HG03064 (cell line): Measurements from ENCODE around the gene SFXN5.
"Not testable (repeated sequence)": the region's sequence is repeated elsewhere in the genome, so short reads cannot be mapped to it uniquely, and the experiment has no call there.

Experiments used
- ATAC-seq: cut with Tn5 transposase; IDR thresholded peaks from one replicate; pipeline ENCODE4 v1.9.1; 2021; ENCODE audit warnings: low read depth; ENCODE audit not compliant: unreplicated experiment

SFXN5 gene

GRCh38 chr2:73080321-73081131 lies 9.0 kb upstream of the SFXN5 start:
- ATAC-seq, result no peak

- ATAC-seq, result no peak
These were observed 8.1 kb upstream of the SFXN5 start for GRCh38 chr2:73079636-73080035.

- no peak for ATAC-seq
These were observed 7.2 kb upstream of the SFXN5 start for GRCh38 chr2:73078457-73079411.

- no peak for ATAC-seq
These were observed 5.9 kb upstream of the SFXN5 start for GRCh38 chr2:73077424-73077795.

GRCh38 chr2:73076701-73077423 lies 5.3 kb upstream of the SFXN5 start:
- no peak for ATAC-seq

- no peak for ATAC-seq
These were observed 4.2 kb upstream of the SFXN5 start for GRCh38 chr2:73075477-73076373.

GRCh38 chr2:73074110-73075069 lies 2.9 kb upstream of the SFXN5 start:
- ATAC-seq, result no peak

GRCh38 chr2:73072416-73072815 lies 904 bp upstream of the SFXN5 start:
- no peak for ATAC-seq

- ATAC-seq, result no peak
These were observed 550 bp upstream of the SFXN5 start for GRCh38 chr2:73072129-73072395.

- ATAC-seq, result peak; percentile 8
These were observed 711 bp downstream of the SFXN5 start for GRCh38 chr2:73070643-73071359.

- ATAC-seq, result no peak
These were observed 1.5 kb downstream of the SFXN5 start for GRCh38 chr2:73069855-73070642.

- ATAC-seq, result no peak
These were observed 2.3 kb downstream of the SFXN5 start for GRCh38 chr2:73069041-73069854.

- ATAC-seq, result no peak
These were observed 3.4 kb downstream of the SFXN5 start for GRCh38 chr2:73068147-73068546.

GRCh38 chr2:73067043-73067442 lies 4.5 kb downstream of the SFXN5 start:
- ATAC-seq, result no peak

GRCh38 chr2:73065070-73065469 lies 6.4 kb downstream of the SFXN5 start:
- ATAC-seq, result not testable (repeated sequence)

- ATAC-seq, result no peak
These were observed 7.3 kb downstream of the SFXN5 start for GRCh38 chr2:73063909-73064875.
